GM23248 (cell line): ENCODE measurements around the gene PDZRN4. TPM values are rescaled to one million over a fixed set of nuclear protein-coding genes. Genes with fewer than 3 reads are reported as not detected.
A peak's percentile ranks its signal among the peaks of the same experiment; 100 is the strongest.

Experiments
- DNase-seq: peaks from one replicate; pipeline ENCODE4 v3.0.0-alpha.2; 2015
- H2AFZ ChIP-seq: fragments of 200-600 bp; sonication (generic); 2 replicates; pipeline ENCODE4 v1.6.1; 2016; ENCODE audit warnings: antibody characterized with exemption
- H3F3A ChIP-seq: fragments of 200-600 bp; sonication (generic); 2 replicates; pipeline ENCODE4 v1.6.1; 2016; ENCODE audit warnings: mild to moderate bottlenecking, antibody characterized with exemption, mixed run types; ENCODE audit not compliant: insufficient read depth
- H3K27ac ChIP-seq: fragments of 200-600 bp; sonication (generic); 2 replicates; pipeline ENCODE4 v1.5.1; 2016; ENCODE audit warnings: mild to moderate bottlenecking
- H3K27me3 ChIP-seq: fragments of 200-600 bp; sonication (generic); replicated peaks from 2 replicates; pipeline ENCODE4 v1.6.1; 2016; ENCODE audit warnings: mild to moderate bottlenecking; ENCODE audit not compliant: insufficient read depth
- H3K36me3 ChIP-seq: fragments of 200-600 bp; sonication (generic); 2 replicates; pipeline ENCODE4 v1.6.1; 2016; ENCODE audit warnings: low read depth, mild to moderate bottlenecking
- H3K4me1 ChIP-seq: fragments of 200-600 bp; sonication (generic); 2 replicates; pipeline ENCODE4 v1.6.1; 2016; ENCODE audit warnings: mild to moderate bottlenecking; ENCODE audit not compliant: insufficient read depth
- H3K4me2 ChIP-seq: fragments of 200-600 bp; sonication (generic); one replicate; pipeline ENCODE4 v1.6.1; 2016; ENCODE audit warnings: mild to moderate bottlenecking; ENCODE audit not compliant: unreplicated experiment
- H3K4me3 ChIP-seq: fragments of 200-600 bp; sonication (generic); 2 replicates; pipeline ENCODE4 v1.5.1; 2016; ENCODE audit warnings: mild to moderate bottlenecking
- H3K79me2 ChIP-seq: fragments of 200-600 bp; sonication (generic); 2 replicates; pipeline ENCODE4 v1.6.1; 2016; ENCODE audit warnings: mild to moderate bottlenecking; ENCODE audit not compliant: insufficient read depth
- H3K9ac ChIP-seq: fragments of 200-600 bp; sonication (generic); 2 replicates; pipeline ENCODE4 v1.6.1; 2016; ENCODE audit warnings: mild to moderate bottlenecking
- H3K9me2 ChIP-seq: fragments of 200-600 bp; sonication (generic); 2 replicates; pipeline ENCODE4 v1.6.1; 2016; ENCODE audit warnings: mixed run types, mild to moderate bottlenecking, moderate library complexity; ENCODE audit not compliant: insufficient read depth
- H3K9me3 ChIP-seq: fragments of 200-600 bp; sonication (generic); one replicate; pipeline ENCODE4 v1.6.1; 2017; ENCODE audit warnings: low read depth
- H4K20me1 ChIP-seq: fragments of 200-600 bp; sonication (generic); 2 replicates; pipeline ENCODE4 v1.6.0; 2016; ENCODE audit not compliant: insufficient read depth
- EZH2 ChIP-seq: fragments of 200-600 bp; sonication (generic); IDR thresholded peaks from 2 replicates; pipeline ENCODE4 v1.6.1; 2018; ENCODE audit warnings: antibody characterized with exemption, mild to moderate bottlenecking; ENCODE audit not compliant: insufficient read depth, poor library complexity, severe bottlenecking
- EZH2phosphoT487 ChIP-seq: fragments of 200-600 bp; sonication (generic); IDR thresholded peaks from 2 replicates; pipeline ENCODE4 v1.6.1; 2018; ENCODE audit warnings: antibody characterized with exemption, moderate library complexity, mild to moderate bottlenecking, low read depth; ENCODE audit not compliant: insufficient read depth
- WGBS, 2 experiments: methylation state at CpG; one replicate each; pipeline ENCODE4 v1.1.6; 2015 to 2017; ENCODE audit warnings: low lambda C conversion rate in 2 of 2, low coverage in 1 of 2; ENCODE audit errors: missing lambda C conversion rate in 2 of 2; 5-methylcytosine and 5-hydroxymethylcytosine counted together
- in situ Hi-C: fragments of 300-500 bp; cut with MboI; formaldehyde crosslinking; loops from 2 replicates; pipeline ENCODE4 v1.15.0; 2020
- polyA plus RNA-seq: library from polyadenylated mRNA; unstranded; fragments of >200 nt; fragmentation: Nextera tagmentation; extraction: Ambion mirVana; gene quantifications from 2 replicates; pipeline ENCODE4 v1.2.1, GENCODE V29; 2016
- total RNA-seq: library from RNA; depleted of rRNA; stranded (reverse); fragments of >200 nt; shearing (Covaris generic); gene quantifications from 2 replicates; pipeline ENCODE4 v1.2.3, GENCODE V29; 2014

PDZRN4 gene
- total and polyA plus RNA-seq, 2 experiments from 2014 or later = not detected

DNA sequence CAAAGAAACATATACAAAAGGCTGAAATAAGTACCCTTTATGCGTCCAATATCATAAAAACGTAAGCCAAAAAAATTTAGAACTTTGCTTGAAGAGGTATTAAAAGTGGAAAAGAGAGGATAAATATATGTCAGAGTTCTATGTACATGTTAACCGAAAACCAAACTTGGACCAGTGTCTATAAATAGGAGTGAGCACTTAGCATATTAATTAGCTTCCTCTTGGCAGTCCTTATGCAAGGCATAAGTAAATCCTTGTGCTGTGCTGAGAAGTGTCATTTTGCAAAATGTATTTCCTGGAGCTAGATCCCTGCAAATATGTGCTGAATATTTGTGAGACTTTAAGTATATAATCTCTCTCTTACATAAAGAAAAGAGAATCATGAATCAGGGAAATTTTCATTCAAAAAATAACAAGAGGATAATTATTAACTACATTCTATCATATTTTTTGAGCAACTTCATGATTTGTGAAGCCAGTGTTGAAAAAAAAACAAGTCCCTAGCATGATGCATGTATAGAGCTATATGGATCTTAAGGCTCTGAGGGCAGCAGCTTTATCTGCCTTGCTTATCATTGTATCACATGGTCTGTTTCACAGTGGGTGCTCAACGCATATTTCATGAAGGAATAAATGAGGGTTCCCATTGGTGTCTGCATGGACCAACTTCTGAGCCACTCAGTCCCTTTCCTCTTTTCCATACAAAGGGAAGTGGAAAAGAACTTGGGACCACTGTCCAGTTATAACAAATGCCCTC is 326.1 kb downstream of the PDZRN4 start:
- no peak for TF ChIP-seq EZH2
- no peak for TF ChIP-seq EZH2phosphoT487
- no peaks in the 10 kb centered on the region for H3K79me2 ChIP-seq
- H4K20me1 ChIP-seq = no peaks in the 10 kb centered on the region
- H3K4me1 ChIP-seq = no peaks in the 10 kb centered on the region
- H3K27me3 ChIP-seq = peaks cover 8% of the 10 kb centered on the region; the same call in 1 of the 2 replicates
- no peak overlapping the region for H2AFZ ChIP-seq
- no peak overlapping the region for H3K9ac ChIP-seq
- H3K36me3 ChIP-seq = no peaks in the 10 kb centered on the region
- H3K9me3 ChIP-seq = no peaks in the 10 kb centered on the region
- no peak overlapping the region for H3K4me3 ChIP-seq
- no peak overlapping the region for H3K4me2 ChIP-seq
- in situ Hi-C loops = no loop called here
- WGBS, 2 experiments = 64 to 68% methylated on average over 4 of the region's 4 CpGs
- DNase-seq = no peak
- no peaks in the 10 kb centered on the region for H3F3A ChIP-seq
- no peak overlapping the region for H3K27ac ChIP-seq
- no peaks in the 10 kb centered on the region for H3K9me2 ChIP-seq

DNA sequence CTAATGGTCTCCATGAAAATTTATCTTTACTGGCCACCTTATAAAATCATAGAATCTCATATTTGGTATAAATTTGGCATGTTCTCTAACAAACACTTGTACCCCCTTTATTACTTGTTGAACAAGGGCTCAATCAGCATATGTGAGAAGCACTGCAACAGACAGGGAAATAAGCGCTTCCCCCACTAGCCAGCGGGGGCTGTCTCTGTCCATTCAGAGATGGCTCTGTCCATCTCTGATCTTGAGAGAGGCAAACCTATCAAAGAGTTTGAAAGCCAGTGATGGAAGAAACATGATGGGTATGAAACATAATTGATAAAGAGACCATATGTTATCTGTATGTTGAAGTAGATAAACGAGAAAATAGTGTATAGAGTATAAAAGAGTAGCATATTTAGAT is 326.8 kb downstream of the PDZRN4 start:
- in situ Hi-C loops = no loop called here
- Histone ChIP-seq H3K79me2 (no peaks in the 10 kb centered on the region), H3K9me2 (no peaks in the 10 kb centered on the region), H3F3A (no peaks in the 10 kb centered on the region), H3K4me2 (no peak overlapping the region), H2AFZ (no peak overlapping the region), H3K27ac (no peak overlapping the region), H3K36me3 (no peaks in the 10 kb centered on the region), H3K27me3 (peaks cover 8% of the 10 kb centered on the region; the same call in 1 of the 2 replicates), H3K9ac (no peak overlapping the region), H3K4me3 (no peak overlapping the region), H4K20me1 (no peaks in the 10 kb centered on the region), H3K9me3 (no peaks in the 10 kb centered on the region), H3K4me1 (no peaks in the 10 kb centered on the region)
- no peak for DNase-seq
- TF ChIP-seq EZH2phosphoT487 (no peak), EZH2 (no peak)
- WGBS, 2 experiments = 85 to 88% methylated on average over 3 of the region's 3 CpGs

DNA sequence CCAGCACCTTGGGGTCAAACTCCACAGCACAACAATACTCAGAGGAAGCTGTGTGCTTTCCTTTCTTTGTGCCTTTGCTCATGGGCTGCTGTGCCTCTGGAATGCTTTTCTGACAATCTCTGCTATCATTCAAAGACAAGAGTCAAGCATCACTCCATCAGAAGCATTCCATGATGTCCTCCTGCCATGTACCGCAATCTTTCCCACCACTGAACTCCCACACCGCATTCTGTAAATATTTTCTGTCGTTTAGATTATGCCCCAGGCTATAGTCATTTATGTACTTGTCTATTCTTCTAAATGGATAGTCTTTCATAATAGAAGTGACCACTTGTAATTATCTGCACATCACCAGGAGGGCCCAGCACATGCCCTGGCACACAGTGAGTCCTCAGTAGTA is 327.8 kb downstream of the PDZRN4 start:
- no peaks in the 10 kb centered on the region for H3K9me3 ChIP-seq
- no peaks in the 10 kb centered on the region for H3K79me2 ChIP-seq
- no peak for DNase-seq
- no peak overlapping the region for H3K9ac ChIP-seq
- H3K27ac ChIP-seq = no peak overlapping the region
- no peak overlapping the region for H2AFZ ChIP-seq
- H3K4me2 ChIP-seq = no peak overlapping the region
- peaks cover 2% of the 10 kb centered on the region for H3K4me1 ChIP-seq
- TF ChIP-seq EZH2 = no peak
- no peak for TF ChIP-seq EZH2phosphoT487
- peaks cover 8% of the 10 kb centered on the region; the same call in 1 of the 2 replicates for H3K27me3 ChIP-seq
- H3K4me3 ChIP-seq = no peak overlapping the region
- H4K20me1 ChIP-seq = no peaks in the 10 kb centered on the region
- peaks cover 3% of the 10 kb centered on the region; the same call in 1 of the 2 replicates for H3F3A ChIP-seq
- H3K36me3 ChIP-seq = no peaks in the 10 kb centered on the region
- 75 to 90% methylated on average over 3 of the region's 3 CpGs for WGBS, 2 experiments
- in situ Hi-C loops = no loop called here
- H3K9me2 ChIP-seq = no peaks in the 10 kb centered on the region

DNA sequence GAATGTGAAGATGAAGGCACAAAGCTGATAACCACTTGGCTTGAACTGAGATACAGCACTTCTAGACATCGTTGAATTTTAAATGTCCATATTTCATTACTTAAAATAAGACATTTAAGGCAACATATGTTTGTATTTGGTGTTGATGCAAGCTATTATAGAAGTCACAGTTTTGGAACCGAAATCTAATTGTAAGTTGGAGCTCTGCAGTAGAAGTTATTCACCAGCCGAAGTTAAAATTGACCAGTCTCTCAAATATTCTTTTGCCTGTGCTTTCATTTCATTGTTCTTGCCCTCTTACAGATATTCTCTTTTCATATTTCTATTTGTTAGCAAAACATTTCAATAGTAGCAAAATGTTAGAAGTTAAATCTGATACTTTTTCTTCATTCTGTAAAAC is 332.7 kb downstream of the PDZRN4 start:
- Histone ChIP-seq H3K27ac (no peak overlapping the region), H3K4me3 (no peak overlapping the region), H3K36me3 (no peaks in the 10 kb centered on the region), H3K4me1 (peaks cover 16% of the 10 kb centered on the region), H3K79me2 (no peaks in the 10 kb centered on the region), H3K9me2 (no peaks in the 10 kb centered on the region), H4K20me1 (no peaks in the 10 kb centered on the region), H3K9me3 (no peaks in the 10 kb centered on the region), H3K4me2 (no peak overlapping the region), H3F3A (peaks cover 20% of the 10 kb centered on the region; the same call in 1 of the 2 replicates), H2AFZ (peak overlapping the region; percentile 1; the same call in 1 of the 2 replicates), H3K9ac (no peak overlapping the region), H3K27me3 (no peaks in the 10 kb centered on the region)
- in situ Hi-C loops = no loop called here
- whole genome bisulfite sequencing, 2 experiments = 44 to 46% methylated on average over 3 of the region's 3 CpGs
- TF ChIP-seq EZH2phosphoT487 (no peak), EZH2 (no peak)
- DNase-seq = no peak
